ENCODE measurements around the gene TBX10. TPM values are rescaled to one million over a fixed set of nuclear protein-coding genes. Genes with fewer than 3 reads are reported as not detected.
"Not testable (repeated sequence)": the region's sequence is repeated elsewhere in the genome, so short reads cannot be mapped to it uniquely, and the experiment has no call there.

Gene TBX10
- polyA plus RNA-seq (2011; rRNA removed): not detected in 2 replicates
- polyA minus RNA-seq (2011; rRNA and poly(A)+ RNA removed): not detected in 2 replicates

- ChIA-PET POLR2A (no interaction called here), CTCF (interaction anchor here (1.3 to 2.6 kb wide), 4 partner anchors 9 to 12 kb away, joined by 3 to 11 read pairs (median 6); partner anchors contain the start of gene NUDT8)
- no peak for TF ChIP-seq CTCF (IDR thresholded peaks at IDR 0.05; ENCODE audit: insufficient read depth, low read depth, low read length)
- no peaks in the 10 kb centered on the region for H3K36me3 ChIP-seq (ENCODE audit: control insufficient read depth, insufficient read depth, low read length)
- 0 out of 2 replicates have a peak, but pooled peaks cover 5% of the 10 kb centered on the region for H3K27me3 ChIP-seq (ENCODE audit: control insufficient read depth, insufficient read depth, low read length)
- no peak within 1 kb of the TSS for H3K4me3 ChIP-seq (ENCODE audit: low read depth, low read length)
- DNase-seq (ENCODE audit: low read depth): no peak
Observed at GRCh38 chr11:67639438-67639859, at the start of gene TBX10. TSS of gene TBX10 (minus strand) at chr11:67639763. CDS start at chr11:67639472, 291 bp downstream.

DNA sequence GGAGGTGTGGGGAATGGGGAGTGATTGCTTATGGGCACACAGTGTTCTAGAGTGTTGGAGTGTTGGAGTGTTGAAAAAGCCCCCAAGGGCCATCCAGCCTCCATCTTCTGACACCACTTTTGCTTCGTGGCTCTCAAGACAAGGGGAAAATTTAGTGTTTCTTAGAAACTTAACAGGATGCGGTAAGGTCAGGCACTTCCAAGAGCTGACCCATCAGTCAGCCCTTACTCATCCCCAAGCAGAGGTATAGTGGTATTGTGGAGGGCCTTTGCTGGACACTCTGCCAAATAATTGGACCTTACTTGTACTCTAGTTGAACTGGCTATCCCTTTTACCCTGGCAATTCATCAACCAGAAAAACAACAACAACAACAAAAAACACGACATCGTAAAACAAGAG is 49.6 kb upstream of the TBX10 start:
- Histone ChIP-seq H3K4me3 (ENCODE audit: low read depth, low read length) (no peak overlapping the region), H3K36me3 (ENCODE audit: control insufficient read depth, insufficient read depth, low read length) (no peaks in the 10 kb centered on the region), H3K27me3 (ENCODE audit: control insufficient read depth, insufficient read depth, low read length) (peaks cover 5% of the 10 kb centered on the region)
- DNase-seq (ENCODE audit: low read depth): no peak
- POLR2A ChIA-PET: no interaction called here
- CTCF ChIA-PET: no interaction called here
- no peak for TF ChIP-seq CTCF (IDR thresholded peaks at IDR 0.05; ENCODE audit: insufficient read depth, low read depth, low read length)

DNA sequence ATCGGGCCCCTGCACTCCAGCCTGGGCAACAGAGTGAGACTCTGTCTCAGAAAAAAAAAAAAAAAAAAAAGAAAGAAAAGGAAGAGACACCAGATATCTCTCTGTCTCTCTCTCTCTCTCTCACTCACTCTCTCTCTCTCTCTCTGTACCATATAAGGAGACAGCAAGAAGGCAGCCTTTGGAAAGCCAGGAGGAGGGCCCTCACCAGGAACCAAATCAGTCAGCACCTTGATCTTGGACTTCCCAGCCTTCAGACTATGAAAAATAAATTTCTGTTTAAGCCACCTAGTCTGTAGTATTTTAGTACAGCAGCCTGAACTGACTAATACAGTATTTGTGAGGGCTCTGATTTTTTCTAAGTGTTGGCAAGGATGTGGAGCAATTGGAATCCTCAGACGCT is 48.4 kb upstream of the TBX10 start:
- ChIA-PET CTCF (no interaction called here), POLR2A (no interaction called here)
- Histone ChIP-seq H3K36me3 (ENCODE audit: control insufficient read depth, insufficient read depth, low read length) (no peaks in the 10 kb centered on the region), H3K4me3 (ENCODE audit: low read depth, low read length) (no peak overlapping the region), H3K27me3 (ENCODE audit: control insufficient read depth, insufficient read depth, low read length) (peaks cover 5% of the 10 kb centered on the region)
- no peak for DNase-seq (ENCODE audit: low read depth)
- TF ChIP-seq CTCF (IDR thresholded peaks at IDR 0.05; ENCODE audit: insufficient read depth, low read depth, low read length): no peak

GRCh38 chr11:67685641-67686332 is 46.2 kb upstream of the TBX10 start:
- CTCF ChIA-PET: interaction anchor here (1.2 kb wide), 1 partner anchor 28 kb away, joined by 3 read pairs; no protein-coding TSS in a partner anchor
- POLR2A ChIA-PET; H3K36me3 ChIP-seq (ENCODE audit: control insufficient read depth, insufficient read depth, low read length); DNase-seq (ENCODE audit: low read depth); H3K4me3 ChIP-seq (ENCODE audit: low read depth, low read length); H3K27me3 ChIP-seq (ENCODE audit: control insufficient read depth, insufficient read depth, low read length): not testable (repeated sequence)

- POLR2A ChIA-PET; H3K36me3 ChIP-seq (ENCODE audit: control insufficient read depth, insufficient read depth, low read length); DNase-seq (ENCODE audit: low read depth); H3K4me3 ChIP-seq (ENCODE audit: low read depth, low read length); CTCF ChIA-PET; H3K27me3 ChIP-seq (ENCODE audit: control insufficient read depth, insufficient read depth, low read length): not testable (repeated sequence)
Observed at GRCh38 chr11:67682126-67683034, 42.8 kb upstream of the TBX10 start.

Data from BJ (cell line).